RWPE2 (cell line): ENCODE measurements around the gene EHD4.

ENCODE experiments used
- ATAC-seq: fragments of 200-7000 bp; cut with Tn5 transposase; 3 replicates; pipeline ENCODE4 v1.9.1; 2021; ENCODE audit warnings: low read depth
- DNase-seq: peaks from one replicate; pipeline ENCODE4 v3.0.0-alpha.2; 2020; ENCODE audit warnings: low spot score
- H3K27ac ChIP-seq: fragments of 450-650 bp; 2 replicates; pipeline ENCODE4 v1.5.1; 2017; ENCODE audit warnings: mild to moderate bottlenecking; ENCODE audit not compliant: poor library complexity, severe bottlenecking
- H3K27me3 ChIP-seq: fragments of 250-450 bp; sonication (Bioruptor Pico); 2 replicates; pipeline ENCODE4 v1.5.1; 2021; ENCODE audit warnings: mild to moderate bottlenecking, moderate library complexity; ENCODE audit not compliant: insufficient read depth, poor library complexity, severe bottlenecking
- H3K36me3 ChIP-seq: fragments of 250-450 bp; sonication (Bioruptor Pico); 2 replicates; pipeline ENCODE4 v1.5.1; 2020; ENCODE audit warnings: low read depth, mild to moderate bottlenecking, moderate library complexity
- H3K4me1 ChIP-seq: fragments of 250-450 bp; sonication (Bioruptor Pico); 2 replicates; pipeline ENCODE4 v1.5.1; 2021; ENCODE audit warnings: mild to moderate bottlenecking, moderate library complexity; ENCODE audit not compliant: insufficient read depth, poor library complexity, severe bottlenecking
- H3K4me3 ChIP-seq: fragments of 250-450 bp; sonication (Bioruptor Pico); 2 replicates; pipeline ENCODE4 v1.5.1; 2021; ENCODE audit warnings: mild to moderate bottlenecking, moderate library complexity; ENCODE audit not compliant: severe bottlenecking
- H3K9me3 ChIP-seq: fragments of 250-450 bp; sonication (Bioruptor Pico); 2 replicates; pipeline ENCODE4 v1.5.1; 2021; ENCODE audit warnings: mild to moderate bottlenecking, moderate library complexity; ENCODE audit not compliant: severe bottlenecking
- CTCF ChIP-seq: fragments of 450-650 bp; IDR thresholded peaks from one replicate; pipeline ENCODE4 v1.5.1; 2017; ENCODE audit warnings: mild to moderate bottlenecking, moderate library complexity; ENCODE audit not compliant: poor library complexity, severe bottlenecking

Gene EHD4

DNA sequence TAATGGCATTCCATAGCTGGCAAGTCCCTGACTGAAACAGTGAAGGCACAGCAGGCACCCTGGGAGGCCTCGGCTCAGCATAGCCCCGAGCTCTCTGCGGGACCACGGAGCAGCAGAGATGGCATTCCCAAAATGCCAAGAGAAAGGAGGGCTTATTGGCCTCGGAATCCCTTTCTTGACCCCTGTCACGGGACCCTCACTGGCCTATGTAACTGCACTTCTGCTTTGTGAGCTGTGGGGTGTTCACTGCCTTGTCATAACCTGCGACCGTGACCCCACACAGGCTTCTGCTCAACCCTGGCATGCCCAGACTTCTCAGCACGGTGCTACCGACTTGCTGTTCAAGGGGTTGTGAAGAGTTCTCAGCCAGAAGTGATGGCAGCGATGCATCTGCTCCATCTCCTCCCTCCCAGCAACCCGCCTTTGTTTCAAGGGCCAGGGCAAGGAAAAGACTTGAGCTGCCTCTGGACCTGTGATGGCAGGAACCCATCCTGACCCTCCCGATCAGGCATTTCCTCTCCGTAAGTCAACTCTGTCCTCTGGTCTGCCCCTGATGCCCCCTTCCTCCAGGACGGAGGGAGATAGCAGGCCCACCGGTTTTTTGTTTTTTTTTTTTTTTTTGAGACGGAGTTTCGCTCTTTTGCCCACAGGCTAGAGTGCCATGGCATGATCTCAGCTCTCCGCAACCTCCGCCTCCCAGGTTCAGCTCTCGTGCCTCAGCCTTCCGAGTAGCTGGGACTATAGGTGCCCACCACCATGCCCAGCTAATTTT lies 30.5 kb downstream of the EHD4 start:
- no peak overlapping the region for H3K4me3 ChIP-seq
- peak overlapping the region; percentile 95 for H3K27ac ChIP-seq
- no peaks in the 10 kb centered on the region for H3K9me3 ChIP-seq
- no peak for TF ChIP-seq CTCF
- no peak for ATAC-seq
- H3K36me3 ChIP-seq, result peaks cover 48% of the 10 kb centered on the region
- no peak for DNase-seq
- peaks cover 48% of the 10 kb centered on the region for H3K4me1 ChIP-seq
- no peaks in the 10 kb centered on the region for H3K27me3 ChIP-seq

GRCh38 chr15:41940441-41940857 lies 31.9 kb downstream of the EHD4 start:
- ATAC-seq (peak; percentile 89), DNase-seq (no peak)
- Histone ChIP-seq H3K27ac (peak overlapping the region; percentile 95), H3K9me3 (no peaks in the 10 kb centered on the region), H3K4me3 (no peak overlapping the region), H3K27me3 (no peaks in the 10 kb centered on the region), H3K36me3 (peaks cover 56% of the 10 kb centered on the region), H3K4me1 (peaks cover 44% of the 10 kb centered on the region)
- no peak for TF ChIP-seq CTCF

DNA sequence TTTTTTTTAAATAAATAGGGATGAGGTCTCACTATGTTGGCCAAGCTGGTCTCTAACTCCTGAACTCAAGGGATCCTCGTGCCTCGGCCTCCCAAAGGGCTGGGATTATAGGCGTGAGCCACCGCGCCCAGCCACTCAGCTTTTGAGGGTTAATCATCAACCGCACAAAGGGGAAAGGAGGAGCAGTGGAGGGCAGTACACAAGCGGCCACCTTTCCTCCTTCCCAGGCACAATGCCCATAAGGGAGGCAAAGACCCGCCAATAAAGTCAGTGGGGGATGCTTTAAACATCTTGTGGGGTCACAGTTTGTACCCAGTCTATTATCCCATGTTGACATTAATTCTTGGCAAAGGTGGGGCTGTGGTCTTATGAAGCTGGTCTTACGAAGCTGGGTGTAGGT lies 32.4 kb downstream of the EHD4 start:
- H3K27me3 ChIP-seq, result no peaks in the 10 kb centered on the region
- H3K36me3 ChIP-seq, result peaks cover 56% of the 10 kb centered on the region
- ATAC-seq (no peak), DNase-seq (no peak)
- no peak overlapping the region for H3K4me3 ChIP-seq
- peaks cover 46% of the 10 kb centered on the region for H3K4me1 ChIP-seq
- no peaks in the 10 kb centered on the region for H3K9me3 ChIP-seq
- TF ChIP-seq CTCF, result no peak
- peak overlapping the region; percentile 95 for H3K27ac ChIP-seq

DNA sequence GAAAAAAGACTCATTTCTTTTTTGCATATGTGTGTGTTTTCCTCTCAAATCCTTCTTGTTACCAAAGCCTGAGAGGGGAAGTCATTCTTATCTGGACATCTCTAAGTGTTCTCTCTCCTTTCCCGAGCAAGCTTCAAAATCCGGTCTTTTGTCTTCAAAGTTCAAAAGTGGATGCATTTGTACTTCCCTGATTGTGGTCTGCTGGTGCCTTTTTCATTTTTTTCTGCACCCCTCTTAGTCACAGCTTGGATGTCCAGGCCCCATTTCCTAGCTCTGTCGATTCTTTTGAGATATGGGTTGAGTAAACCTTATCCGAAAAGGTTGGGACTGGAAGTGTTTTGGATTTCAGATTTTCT lies 34.8 kb downstream of the EHD4 start:
- ATAC-seq (no peak), DNase-seq (no peak)
- Histone ChIP-seq H3K4me3 (no peak overlapping the region), H3K27ac (peak overlapping the region; percentile 6), H3K4me1 (peaks cover 51% of the 10 kb centered on the region), H3K27me3 (no peaks in the 10 kb centered on the region), H3K36me3 (peaks cover 50% of the 10 kb centered on the region), H3K9me3 (no peaks in the 10 kb centered on the region)
- no peak for TF ChIP-seq CTCF

- H3K27me3 ChIP-seq, result no peaks in the 10 kb centered on the region
- no peak for DNase-seq
- ATAC-seq, result no peak
- H3K36me3 ChIP-seq, result peaks cover 52% of the 10 kb centered on the region
- peak overlapping the region; percentile 6 for H3K27ac ChIP-seq
- no peak for TF ChIP-seq CTCF
- no peak overlapping the region for H3K4me3 ChIP-seq
- no peaks in the 10 kb centered on the region for H3K9me3 ChIP-seq
- peaks cover 57% of the 10 kb centered on the region for H3K4me1 ChIP-seq
These were observed 35.4 kb downstream of the EHD4 start for GRCh38 chr15:41936649-41937567.
